HCT116 (cell line): ENCODE data around the gene DIP2C. TPM values are rescaled to one million over a fixed set of nuclear protein-coding genes. Genes with fewer than 3 reads are reported as not detected.

Source experiments
- ATAC-seq: fragments of 200-7000 bp; cut with Tn5 transposase; 2 replicates; pipeline ENCODE4 v1.9.1; 2020; ENCODE audit warnings: mild to moderate bottlenecking, moderate library complexity
- BruUV-seq: library from RNA; stranded (reverse); fragments of 400-500 nt; replicated peaks from 2 replicates; lab custom pipeline; 2021; lab: Mats Ljungman, UMichigan
- CTCF ChIA-PET: fragments of 300-600 bp; sonication (Branson Sonifier 250); formaldehyde crosslinking; loops from one replicate; lab custom pipeline; 2021; ENCODE audit warnings: antibody characterized with exemption; lab: Charles Lee
- POLR2A ChIA-PET: fragments of 300-600, 350-600 bp; sonication (Branson Sonifier 250); formaldehyde crosslinking; loops from one replicate; lab custom pipeline; 2021; ENCODE audit warnings: antibody characterized with exemption; lab: Charles Lee
- RAD21 ChIA-PET, 2 experiments: fragments of 300-600 bp; sonication (Branson Sonifier 250); formaldehyde crosslinking; loops; one replicate each; lab custom pipeline; 2023; ENCODE audit warnings: low total read pairs in 2 of 2; ENCODE audit not compliant: uncharacterized antibody in 2 of 2, unreplicated experiment in 2 of 2, low non-redundant PET in 1 of 2; lab: Charles Lee
- DNase-seq: peaks from one replicate; pipeline ENCODE4 v3.0.0-alpha.2; 2010; ENCODE audit warnings: low read depth, low spot score
- H2AFZ ChIP-seq: fragments of 200-600 bp; shearing (Covaris generic), sonication (generic); 2 replicates; pipeline ENCODE4 v1.6.1; 2017; ENCODE audit warnings: low read depth, mixed run types, mixed read lengths, antibody characterized with exemption, low read length; ENCODE audit not compliant: poor library complexity, severe bottlenecking
- H3K27ac ChIP-seq: 2 replicates; pipeline ENCODE4 v1.5.1; 2012; ENCODE audit warnings: low read depth, low read length
- H3K27me3 ChIP-seq: fragments of 200-600 bp; sonication (generic); 2 replicates; pipeline ENCODE4 v1.6.1; 2016; ENCODE audit warnings: mixed run types, low read length, mixed read lengths; ENCODE audit not compliant: insufficient read depth
- H3K36me3 ChIP-seq, 2 experiments: fragments of 200-500 bp in 1 of 2; fragments of 200-600 bp in 1 of 2; sonication (Bioruptor generic) in 1 of 2; sonication (generic) in 1 of 2; 2 replicates each; pipeline versions ENCODE4 v1.5.1 to v1.6.1; 2014 to 2016; ENCODE audit warnings: low read length in 2 of 2, inconsistent platforms in 1 of 2, mixed read lengths in 1 of 2, mixed run types in 1 of 2; ENCODE audit not compliant: insufficient read depth in 2 of 2, control insufficient read depth in 1 of 2
- H3K4me1 ChIP-seq, 2 experiments: fragments of 200-600 bp in 1 of 2; sonication (generic) in 1 of 2; 2 replicates each; pipeline versions ENCODE4 v1.5.1 to v1.6.1; 2012 to 2017; ENCODE audit warnings: low read length in 2 of 2, inconsistent platforms in 1 of 2, mild to moderate bottlenecking in 1 of 2, mixed read lengths in 1 of 2, mixed run types in 1 of 2, moderate library complexity in 1 of 2; ENCODE audit not compliant: insufficient read depth in 2 of 2, control insufficient read depth in 1 of 2
- H3K4me2 ChIP-seq: fragments of 200-600 bp; sonication (generic); 2 replicates; pipeline ENCODE4 v1.6.1; 2017; ENCODE audit warnings: mixed run types, low read length, mixed read lengths
- H3K4me3 ChIP-seq, 2 experiments: fragments of 200-600 bp in 1 of 2; sonication (generic) in 1 of 2; replicated peaks in 1 of 2; 2 replicates each; pipeline ENCODE4 v1.5.1; 2011 to 2016; ENCODE audit warnings: low read length in 2 of 2, control low read depth in 1 of 2, low read depth in 1 of 2, mild to moderate bottlenecking in 1 of 2, mixed read lengths in 1 of 2, mixed run types in 1 of 2
- H3K79me2 ChIP-seq: fragments of 200-600 bp; sonication (generic); 2 replicates; pipeline ENCODE4 v1.6.1; 2017; ENCODE audit warnings: mild to moderate bottlenecking, mixed run types, low read length, moderate library complexity, mixed read lengths; ENCODE audit not compliant: insufficient read depth
- H3K9ac ChIP-seq: fragments of 200-600 bp; sonication (generic); 2 replicates; pipeline ENCODE4 v1.6.1; 2016; ENCODE audit warnings: low read length, mixed read lengths
- H3K9me2 ChIP-seq: fragments of 200-600 bp; sonication (generic), shearing (Covaris generic); 2 replicates; pipeline ENCODE4 v1.6.1; 2017; ENCODE audit warnings: mixed run types, mild to moderate bottlenecking, moderate library complexity; ENCODE audit not compliant: insufficient read depth
- H3K9me3 ChIP-seq, 2 experiments: fragments of 200-500 bp in 1 of 2; fragments of 200-600 bp in 1 of 2; sonication (Bioruptor generic) in 1 of 2; sonication (generic) in 1 of 2; 2 replicates each; pipeline ENCODE4 v1.6.1; 2014 to 2017; ENCODE audit warnings: low read length in 2 of 2, mixed read lengths in 2 of 2, inconsistent platforms in 1 of 2, low read depth in 1 of 2, mild to moderate bottlenecking in 1 of 2, mixed run types in 1 of 2, moderate library complexity in 1 of 2; ENCODE audit not compliant: control insufficient read depth in 1 of 2, insufficient read depth in 1 of 2
- H4K20me1 ChIP-seq: fragments of 200-600 bp; sonication (generic), shearing (Covaris generic); 2 replicates; pipeline ENCODE4 v1.6.1; 2017; ENCODE audit warnings: mixed run types, mild to moderate bottlenecking, moderate library complexity; ENCODE audit not compliant: insufficient read depth
- ELF1 ChIP-seq: IDR thresholded peaks from 2 replicates; pipeline ENCODE4 v1.6.1; 2012; ENCODE audit warnings: low read depth, borderline replicate concordance
- FOSL1 ChIP-seq: IDR thresholded peaks from 2 replicates; pipeline ENCODE4 v1.6.1; 2012; ENCODE audit warnings: low read depth
- POLR2A ChIP-seq: IDR thresholded peaks from 2 replicates; pipeline ENCODE4 v1.7.0; 2011; ENCODE audit warnings: borderline replicate concordance; ENCODE audit not compliant: insufficient read depth, insufficient read length; ENCODE audit errors: extremely low read depth
- RAD21 ChIP-seq: IDR thresholded peaks from 2 replicates; pipeline ENCODE4 v1.6.1; 2012; ENCODE audit warnings: low read depth, mild to moderate bottlenecking
- SIN3A ChIP-seq: IDR thresholded peaks from 2 replicates; pipeline ENCODE4 v1.6.1; 2012; ENCODE audit warnings: low read depth
- intact Hi-C: fragments of 100-400 bp; cut with micrococcal nuclease; formaldehyde crosslinking; loops from 2 replicates; pipeline ENCODE4 v1.10.0; 2022
- total RNA-seq: library from RNA; stranded (reverse); gene quantifications from one replicate; pipeline ENCODE4 v1.2.1, GENCODE V29; 2021; ENCODE audit not compliant: unreplicated experiment
- TF ChIP-seq, protein P1 (sequence below): IDR thresholded peaks from 2 replicates; pipeline ENCODE4 v1.6.1; 2011; ENCODE audit warnings: mild to moderate bottlenecking, low read length, moderate library complexity; ENCODE audit not compliant: insufficient replicate concordance; ENCODE audit errors: extremely low read depth
- TF ChIP-seq, protein P2 (sequence below): IDR thresholded peaks from 2 replicates; pipeline ENCODE4 v1.6.1; 2012; ENCODE audit warnings: low read depth

The DIP2C gene
- total RNA-seq, 1 experiment from 2014 or later = 15.4 TPM

DNA sequence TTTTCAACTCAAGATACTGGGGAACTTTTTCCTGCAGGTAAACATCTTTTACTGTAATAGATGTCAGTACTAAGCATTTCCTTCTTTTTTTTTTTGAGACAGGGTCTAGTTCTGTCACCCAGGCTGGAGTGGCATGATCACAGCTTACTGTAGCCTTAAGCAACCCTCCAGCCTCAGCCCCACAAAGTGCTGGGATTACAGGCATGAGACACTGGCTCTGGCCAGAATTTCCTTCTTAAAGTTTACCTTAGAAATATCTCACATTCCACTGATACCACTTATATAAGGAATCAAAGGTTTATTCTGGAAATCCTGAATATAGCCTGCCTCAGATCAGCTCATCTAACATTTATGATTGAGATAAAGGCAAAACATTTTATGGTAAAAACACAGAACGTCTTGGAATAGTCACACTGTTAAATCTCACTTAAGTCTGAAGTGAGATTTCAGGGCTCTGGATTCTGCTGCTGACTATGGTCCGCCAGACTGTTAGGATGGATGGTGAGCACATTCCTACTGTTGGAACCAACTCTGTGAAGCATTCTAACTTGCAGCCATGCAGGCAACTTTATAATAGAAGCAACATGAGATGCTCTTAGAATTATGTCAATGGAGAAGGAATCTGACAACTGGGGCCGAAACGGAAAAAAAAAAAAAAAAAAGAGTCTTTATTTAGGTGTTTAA lies 402.3 kb downstream of the DIP2C start:
- no peak for TF ChIP-seq POLR2A
- no peak for TF ChIP-seq SIN3A
- TF ChIP-seq, protein P1, sequence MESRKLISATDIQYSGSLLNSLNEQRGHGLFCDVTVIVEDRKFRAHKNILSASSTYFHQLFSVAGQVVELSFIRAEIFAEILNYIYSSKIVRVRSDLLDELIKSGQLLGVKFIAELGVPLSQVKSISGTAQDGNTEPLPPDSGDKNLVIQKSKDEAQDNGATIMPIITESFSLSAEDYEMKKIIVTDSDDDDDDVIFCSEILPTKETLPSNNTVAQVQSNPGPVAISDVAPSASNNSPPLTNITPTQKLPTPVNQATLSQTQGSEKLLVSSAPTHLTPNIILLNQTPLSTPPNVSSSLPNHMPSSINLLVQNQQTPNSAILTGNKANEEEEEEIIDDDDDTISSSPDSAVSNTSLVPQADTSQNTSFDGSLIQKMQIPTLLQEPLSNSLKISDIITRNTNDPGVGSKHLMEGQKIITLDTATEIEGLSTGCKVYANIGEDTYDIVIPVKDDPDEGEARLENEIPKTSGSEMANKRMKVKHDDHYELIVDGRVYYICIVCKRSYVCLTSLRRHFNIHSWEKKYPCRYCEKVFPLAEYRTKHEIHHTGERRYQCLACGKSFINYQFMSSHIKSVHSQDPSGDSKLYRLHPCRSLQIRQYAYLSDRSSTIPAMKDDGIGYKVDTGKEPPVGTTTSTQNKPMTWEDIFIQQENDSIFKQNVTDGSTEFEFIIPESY = no peak
- no peak for TF ChIP-seq FOSL1
- TF ChIP-seq RAD21 = no peak
- TF ChIP-seq ELF1 = no peak
- TF ChIP-seq, protein P2, sequence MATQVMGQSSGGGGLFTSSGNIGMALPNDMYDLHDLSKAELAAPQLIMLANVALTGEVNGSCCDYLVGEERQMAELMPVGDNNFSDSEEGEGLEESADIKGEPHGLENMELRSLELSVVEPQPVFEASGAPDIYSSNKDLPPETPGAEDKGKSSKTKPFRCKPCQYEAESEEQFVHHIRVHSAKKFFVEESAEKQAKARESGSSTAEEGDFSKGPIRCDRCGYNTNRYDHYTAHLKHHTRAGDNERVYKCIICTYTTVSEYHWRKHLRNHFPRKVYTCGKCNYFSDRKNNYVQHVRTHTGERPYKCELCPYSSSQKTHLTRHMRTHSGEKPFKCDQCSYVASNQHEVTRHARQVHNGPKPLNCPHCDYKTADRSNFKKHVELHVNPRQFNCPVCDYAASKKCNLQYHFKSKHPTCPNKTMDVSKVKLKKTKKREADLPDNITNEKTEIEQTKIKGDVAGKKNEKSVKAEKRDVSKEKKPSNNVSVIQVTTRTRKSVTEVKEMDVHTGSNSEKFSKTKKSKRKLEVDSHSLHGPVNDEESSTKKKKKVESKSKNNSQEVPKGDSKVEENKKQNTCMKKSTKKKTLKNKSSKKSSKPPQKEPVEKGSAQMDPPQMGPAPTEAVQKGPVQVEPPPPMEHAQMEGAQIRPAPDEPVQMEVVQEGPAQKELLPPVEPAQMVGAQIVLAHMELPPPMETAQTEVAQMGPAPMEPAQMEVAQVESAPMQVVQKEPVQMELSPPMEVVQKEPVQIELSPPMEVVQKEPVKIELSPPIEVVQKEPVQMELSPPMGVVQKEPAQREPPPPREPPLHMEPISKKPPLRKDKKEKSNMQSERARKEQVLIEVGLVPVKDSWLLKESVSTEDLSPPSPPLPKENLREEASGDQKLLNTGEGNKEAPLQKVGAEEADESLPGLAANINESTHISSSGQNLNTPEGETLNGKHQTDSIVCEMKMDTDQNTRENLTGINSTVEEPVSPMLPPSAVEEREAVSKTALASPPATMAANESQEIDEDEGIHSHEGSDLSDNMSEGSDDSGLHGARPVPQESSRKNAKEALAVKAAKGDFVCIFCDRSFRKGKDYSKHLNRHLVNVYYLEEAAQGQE = no peak
- TF ChIP-seq, all 23 proteins: peak for 0
- DNase-seq (no peak), ATAC-seq (no peak)
- peak overlapping the region; percentile 9; the same call in 1 of the 2 replicates for H3K4me2 ChIP-seq
- POLR2A ChIA-PET = no interaction called here
- H4K20me1 ChIP-seq = no peaks in the 10 kb centered on the region
- RAD21 ChIA-PET = no interaction called here
- intact Hi-C loops = no loop called here
- no peaks in the 10 kb centered on the region for H3K9me2 ChIP-seq
- H3K36me3 ChIP-seq = no peaks in the 10 kb centered on the region
- no peaks in the 10 kb centered on the region for H3K79me2 ChIP-seq
- no peak overlapping the region for H3K9ac ChIP-seq
- H3K9me3 ChIP-seq = no peaks in the 10 kb centered on the region
- H3K27ac ChIP-seq = no peak overlapping the region
- H3K4me1 ChIP-seq = peaks cover 0 to 12% of the 10 kb centered on the region in 2 experiments; a peak in 2 of 4 replicates
- CTCF ChIA-PET = interaction anchor here (1.1 to 1.6 kb wide), 4 partner anchors 10 to 56 kb away, joined by 3 to 7 read pairs (median 4); no protein-coding TSS in a partner anchor
- H3K4me3 ChIP-seq = no peak overlapping the region
- BruUV-seq = no TSS peak
- H2AFZ ChIP-seq = no peak overlapping the region
- no peaks in the 10 kb centered on the region for H3K27me3 ChIP-seq
